AML-193 (cell line): Measurements from ENCODE around the gene PRR35.

Experiments used
- DNase-seq, 2 experiments: peaks; one replicate each; lab custom pipeline; 2025; lab: John Stamatoyannopoulos, UW

The PRR35 gene

DNA sequence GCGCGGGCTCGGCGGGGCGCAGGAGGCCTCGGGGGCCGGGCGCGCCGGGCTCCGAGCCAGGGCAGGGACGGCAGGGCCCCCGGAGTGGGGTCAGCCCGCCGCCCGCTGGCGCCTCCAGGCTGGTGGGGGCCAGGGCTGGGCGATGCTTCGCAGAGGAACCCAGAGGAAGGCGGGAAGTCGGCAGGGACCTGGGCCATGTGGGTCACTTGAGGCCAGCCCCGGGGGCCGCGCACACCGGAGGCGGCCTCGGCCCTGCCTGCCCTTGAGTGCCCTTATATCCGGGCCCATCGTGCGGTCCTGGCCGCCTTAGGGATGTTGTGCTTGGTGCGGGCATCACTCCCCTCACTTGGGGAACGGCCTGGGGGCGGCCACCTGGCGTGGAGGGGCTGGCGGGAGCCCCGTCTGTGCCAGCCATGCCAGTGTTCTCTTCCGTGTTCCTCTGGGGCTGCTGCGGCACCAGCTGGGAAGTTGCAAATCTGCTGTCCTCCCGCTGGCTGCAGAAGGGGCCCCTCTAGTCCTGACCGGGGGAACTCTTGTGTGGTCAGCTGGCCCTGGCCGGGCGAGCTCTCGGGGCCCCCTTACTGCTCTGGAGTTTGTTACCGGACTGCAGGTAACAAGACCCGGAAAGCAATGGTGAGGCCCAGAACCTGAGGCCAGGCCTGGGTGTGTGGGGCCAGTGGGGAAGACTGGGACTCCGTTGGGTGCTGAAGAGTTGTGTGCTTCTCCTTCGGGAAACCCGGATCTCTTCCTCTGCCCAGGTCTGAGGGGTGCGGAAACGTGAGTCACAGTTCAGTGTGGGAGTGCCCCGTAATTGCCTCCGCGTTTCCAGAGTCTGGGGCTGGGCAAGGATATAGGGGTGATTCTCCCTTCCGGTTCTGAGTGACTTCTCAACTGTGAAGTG, 31.8 kb upstream of the PRR35 start:
- DNase-seq, result peak; percentile 48 to 59

DNA sequence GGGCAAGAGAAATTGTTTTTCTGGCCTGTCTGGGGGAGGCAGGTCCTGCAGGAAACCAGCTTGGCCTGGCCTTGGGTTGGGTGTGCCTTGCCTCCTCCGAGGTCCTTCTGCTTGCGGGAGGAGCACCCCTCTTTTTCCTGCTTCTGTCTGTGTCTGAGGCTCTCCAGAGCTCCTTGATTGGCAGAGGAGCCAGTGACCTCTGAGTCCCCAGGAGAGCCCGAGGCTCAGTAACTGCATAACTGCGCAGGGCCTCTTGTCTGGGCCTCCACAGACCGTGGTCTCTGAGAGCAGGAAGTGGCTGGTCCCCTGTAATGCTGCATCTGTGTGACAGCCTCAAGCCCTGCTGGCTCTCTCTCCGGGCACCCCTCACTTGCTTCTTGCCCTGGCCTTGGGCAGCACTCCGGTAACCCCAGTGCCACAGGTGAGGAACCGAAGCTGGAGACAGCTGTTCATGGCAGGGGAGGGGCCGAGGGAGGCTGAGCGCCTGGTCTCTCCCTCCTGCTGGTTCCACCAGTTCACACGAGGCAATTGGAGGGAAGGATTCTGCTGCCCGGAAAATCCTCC, 31.1 kb upstream of the PRR35 start:
- peak in 1 of 2 experiments; percentile 48 for DNase-seq

DNA sequence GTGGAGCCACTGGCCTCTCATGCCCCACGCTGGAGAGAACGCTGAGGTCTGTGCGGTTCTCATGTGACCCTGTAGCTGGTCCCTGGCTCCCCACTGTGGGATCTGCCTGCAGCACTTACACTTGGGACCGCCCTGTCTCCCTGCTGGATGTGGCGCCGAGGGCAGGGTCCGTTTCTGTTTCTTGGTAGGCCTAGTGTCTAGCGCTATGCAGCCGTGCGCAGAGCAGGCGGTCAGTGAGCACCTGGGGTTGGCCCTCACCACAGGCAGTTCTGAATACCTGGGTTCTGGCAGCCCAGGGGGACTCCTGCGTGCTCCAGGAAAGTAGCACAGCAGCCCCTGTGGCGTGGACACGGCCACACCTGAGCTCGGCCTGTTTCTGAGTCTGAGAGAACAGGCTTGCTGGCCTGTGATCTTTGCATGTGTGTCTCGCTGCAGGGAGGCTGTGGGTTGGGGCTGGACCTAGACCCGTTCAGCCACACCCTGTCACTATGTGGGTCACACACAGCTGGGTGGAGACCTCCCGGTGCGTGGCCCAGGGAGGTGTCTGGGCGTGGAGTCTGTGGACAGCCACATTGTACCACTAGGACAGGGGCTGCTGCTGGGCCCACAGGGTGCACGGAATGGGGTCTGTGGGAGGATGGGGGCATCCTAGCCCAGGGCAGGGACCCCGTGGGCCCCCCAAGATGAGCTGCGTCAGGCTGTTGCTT, 29.9 kb upstream of the PRR35 start:
- no peak for DNase-seq

DNA sequence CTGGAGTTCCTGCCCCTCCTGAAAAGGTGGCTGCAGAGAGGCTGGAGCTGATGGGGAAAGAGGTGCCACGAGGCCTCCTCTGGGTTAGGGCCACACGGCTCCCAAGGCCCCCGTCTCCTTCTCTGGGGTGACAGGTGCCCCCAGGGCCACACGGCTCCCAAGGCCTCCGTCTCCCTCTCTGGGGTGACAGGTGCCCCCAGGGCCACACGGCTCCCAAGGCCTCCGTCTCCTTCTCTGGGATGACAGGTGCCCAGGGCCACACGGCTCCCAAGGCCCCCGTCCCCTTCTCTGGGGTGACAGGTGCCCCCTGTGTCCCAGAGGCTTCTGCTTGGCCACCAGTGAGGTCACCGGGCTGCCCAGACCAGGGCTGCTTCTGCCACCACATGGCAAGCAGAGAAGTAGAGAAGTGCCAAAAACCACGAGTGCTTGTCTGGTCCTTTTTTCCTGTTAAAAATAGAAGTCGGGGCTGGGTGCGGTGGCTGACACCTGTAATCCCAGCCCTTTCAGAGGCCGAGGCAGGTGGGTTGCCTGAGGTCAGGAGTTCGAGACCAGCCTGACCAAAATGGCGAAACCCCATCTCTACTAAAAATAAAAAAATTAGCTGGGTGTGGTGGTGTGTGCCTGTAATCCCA, 28.6 kb upstream of the PRR35 start:
- no peak for DNase-seq

DNA sequence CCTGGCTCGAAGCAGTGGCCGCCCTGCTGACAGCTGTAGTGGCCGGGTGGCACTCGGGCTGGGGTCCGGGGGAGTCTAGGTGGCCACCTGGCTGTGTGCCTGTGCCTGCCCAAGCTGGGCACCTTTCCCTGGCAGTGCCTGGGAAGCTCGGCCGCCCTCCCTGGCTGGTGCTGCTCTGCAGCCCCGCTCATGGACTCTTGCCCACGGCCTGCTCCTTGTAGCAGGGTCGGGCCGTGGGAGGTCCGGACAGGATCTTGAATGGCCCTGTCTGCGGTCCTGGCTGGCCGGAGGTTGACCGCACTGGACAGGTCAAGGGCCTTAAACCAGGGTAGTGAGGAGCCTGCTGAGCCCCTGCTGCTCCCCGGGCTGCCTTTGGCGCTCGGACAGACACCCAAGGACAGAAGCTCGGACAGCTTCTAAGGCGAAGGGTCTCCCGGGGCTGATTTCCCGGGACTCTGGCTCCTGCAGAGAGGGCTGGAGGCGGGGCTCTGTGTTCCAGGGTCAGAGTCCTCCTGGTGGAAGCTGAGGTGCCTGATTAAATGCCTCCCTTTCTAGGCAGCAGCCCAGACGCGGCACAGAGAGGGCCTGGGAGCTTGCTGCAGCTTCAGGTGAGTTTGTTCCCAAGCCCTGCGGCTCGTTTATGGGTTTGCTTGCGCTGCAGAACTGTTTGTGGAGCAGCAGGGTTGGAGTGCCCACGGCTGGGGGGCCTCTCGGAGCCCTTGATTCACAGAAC, 26.6 kb upstream of the PRR35 start:
- DNase-seq, result no peak

DNA sequence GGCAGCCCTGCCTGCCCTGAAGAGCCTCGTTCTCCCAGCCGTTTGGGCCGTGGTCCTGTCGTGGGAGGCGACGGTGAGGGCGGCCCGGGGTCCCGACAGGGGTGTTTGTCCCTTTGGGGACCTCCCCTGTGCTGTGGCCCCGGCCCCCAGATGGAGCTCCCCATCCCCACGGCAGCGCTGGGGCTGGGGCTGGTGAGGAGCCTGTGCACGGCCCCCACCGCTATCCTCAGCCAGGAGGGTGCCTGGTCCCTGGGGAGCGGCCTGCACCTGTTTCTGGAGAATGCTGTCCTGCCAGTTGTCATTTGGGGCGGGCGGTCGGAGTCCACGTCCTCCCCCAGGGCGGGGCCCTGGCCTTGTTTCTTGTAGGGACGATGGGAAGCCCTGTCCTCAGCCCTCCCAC, 26.1 kb upstream of the PRR35 start:
- no peak for DNase-seq

DNA sequence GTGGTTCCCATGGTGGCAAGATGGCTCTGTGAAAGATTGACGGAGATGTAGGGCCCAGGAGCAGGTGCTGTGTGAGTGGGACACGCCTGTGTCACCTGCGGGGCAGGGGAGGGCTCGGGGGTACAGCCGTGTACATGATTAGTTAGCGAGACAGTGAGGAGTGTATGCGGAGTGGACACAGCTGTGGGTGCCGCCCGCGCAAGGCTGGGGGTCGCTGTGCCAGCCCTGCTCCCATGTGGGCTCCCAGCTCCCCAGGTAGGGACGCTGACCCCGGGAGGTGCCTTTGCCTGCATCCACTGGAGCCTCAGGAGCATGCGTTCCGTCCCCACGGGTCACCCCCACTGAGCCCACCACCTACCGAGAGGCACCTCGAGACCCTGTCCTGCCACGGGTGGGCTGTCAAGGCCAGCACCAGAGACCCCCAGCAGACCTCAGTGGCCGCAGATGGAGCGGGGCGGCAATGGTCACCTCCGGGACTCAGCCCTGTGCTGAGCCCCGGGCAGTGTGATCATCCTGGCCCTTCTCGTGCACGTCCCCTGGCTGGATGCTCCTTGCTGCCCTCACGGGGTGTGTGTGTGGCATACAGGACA, 25.2 kb upstream of the PRR35 start:
- no peak for DNase-seq

DNA sequence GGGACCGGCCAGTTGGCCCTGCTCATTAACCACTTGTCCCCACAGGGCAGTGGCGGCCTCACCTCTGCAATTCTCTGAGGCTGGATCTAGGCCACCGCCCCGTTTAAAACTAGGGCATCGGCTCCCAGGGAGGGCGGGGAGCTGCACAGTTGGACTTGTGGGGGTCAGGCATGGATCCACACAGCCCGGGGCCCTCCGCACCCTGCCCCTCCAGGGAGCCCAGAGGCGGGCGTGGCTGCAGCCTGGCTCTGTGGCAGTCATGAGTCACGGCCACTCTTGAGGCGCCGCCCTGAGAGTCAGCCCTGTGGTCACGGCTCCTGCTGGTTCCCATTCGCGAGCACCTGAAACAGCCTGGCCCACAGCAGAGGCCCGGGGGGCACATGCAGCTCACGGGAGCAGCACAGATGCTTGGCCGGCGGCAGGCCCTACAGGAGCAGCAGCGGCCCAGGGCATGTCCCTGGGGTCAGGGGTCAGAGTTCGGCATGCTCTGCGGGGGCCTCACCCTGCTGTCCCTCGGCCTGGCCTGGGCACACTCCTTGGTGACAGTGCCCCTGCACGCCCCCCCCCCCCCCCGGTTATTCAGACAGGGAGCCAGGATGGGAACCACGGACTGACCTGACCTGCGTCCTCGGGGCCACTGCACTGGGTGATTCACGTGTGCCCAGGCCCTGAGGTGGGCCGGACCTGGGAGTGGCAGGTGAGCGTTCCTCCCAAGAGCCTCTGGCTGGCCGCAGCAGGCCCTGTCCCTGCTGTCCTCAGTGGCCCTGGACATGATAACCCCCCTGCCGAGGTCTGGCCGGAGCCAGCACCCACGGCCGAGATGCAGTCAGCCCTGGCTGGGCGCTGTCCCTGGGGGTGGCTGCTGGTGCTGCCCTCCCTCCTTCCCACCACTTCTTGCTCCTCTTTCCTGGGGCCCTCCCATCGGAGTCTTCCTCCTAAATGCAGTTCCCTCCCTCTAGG, 24.5 kb upstream of the PRR35 start:
- DNase-seq, result no peak

DNA sequence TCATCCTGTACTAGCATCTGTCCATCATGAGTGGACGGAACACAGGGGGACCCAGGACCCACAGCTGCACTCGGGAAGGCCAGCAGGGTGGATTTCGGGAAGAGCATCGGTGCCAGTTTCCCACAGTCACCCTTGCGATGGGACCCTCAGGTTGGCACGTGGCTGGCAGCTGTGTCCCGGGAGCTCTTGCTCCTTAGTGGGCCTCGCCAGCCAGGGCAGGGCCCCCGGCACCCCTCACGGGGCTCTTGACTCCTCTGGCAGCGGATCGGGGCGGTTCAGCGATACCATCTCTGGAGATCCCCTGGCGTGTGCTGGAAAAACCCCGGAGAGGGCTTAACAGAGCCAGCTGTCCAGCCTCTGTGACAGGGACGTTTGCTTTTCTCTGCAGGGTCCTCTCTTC, 23.4 kb upstream of the PRR35 start:
- DNase-seq, result no peak

DNA sequence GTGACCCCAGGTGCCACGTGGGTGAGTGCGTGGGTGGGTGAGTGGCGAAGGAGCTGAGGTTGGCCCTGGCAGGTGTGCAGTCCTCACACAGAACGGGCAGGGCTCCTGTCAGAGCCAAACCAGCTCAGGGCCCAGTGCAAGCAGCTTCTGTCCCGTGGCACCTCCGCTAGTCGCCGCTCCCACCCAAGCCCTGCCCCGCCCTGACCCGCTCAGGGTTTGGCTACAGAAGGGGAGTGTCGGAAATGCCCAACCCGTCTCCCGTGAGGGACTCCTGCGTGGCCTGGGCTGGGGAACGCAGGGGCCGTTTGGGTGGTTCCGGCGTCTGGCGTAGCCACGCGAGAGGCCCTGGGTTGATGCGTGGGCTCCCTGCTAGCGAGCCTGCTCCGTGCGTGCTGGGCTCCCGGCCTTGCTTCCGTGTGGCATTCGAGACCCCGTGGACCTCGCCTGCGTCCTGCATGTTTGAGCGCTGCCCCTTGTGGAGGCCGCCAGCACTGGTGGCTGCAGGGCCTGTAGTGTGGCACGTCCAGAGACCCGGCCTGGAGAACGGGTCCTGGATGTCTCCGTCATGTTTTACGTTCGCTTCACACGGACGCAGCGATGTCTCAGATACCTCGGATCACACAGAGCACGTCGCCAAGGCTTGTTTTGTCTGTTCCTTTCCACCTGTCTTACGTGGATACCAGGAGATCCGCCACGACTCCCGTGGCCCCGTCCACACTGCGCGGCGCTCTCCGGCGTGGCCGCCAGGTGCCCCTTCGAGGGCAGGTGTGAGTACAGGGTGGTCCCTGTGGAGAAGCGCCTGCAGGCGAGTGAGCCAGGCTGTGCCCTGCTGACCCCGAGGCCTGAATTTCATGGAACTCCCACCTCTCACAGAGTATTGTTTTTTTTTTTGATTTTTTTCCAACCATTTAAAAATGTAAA, 22.5 kb upstream of the PRR35 start:
- DNase-seq, result no peak

DNA sequence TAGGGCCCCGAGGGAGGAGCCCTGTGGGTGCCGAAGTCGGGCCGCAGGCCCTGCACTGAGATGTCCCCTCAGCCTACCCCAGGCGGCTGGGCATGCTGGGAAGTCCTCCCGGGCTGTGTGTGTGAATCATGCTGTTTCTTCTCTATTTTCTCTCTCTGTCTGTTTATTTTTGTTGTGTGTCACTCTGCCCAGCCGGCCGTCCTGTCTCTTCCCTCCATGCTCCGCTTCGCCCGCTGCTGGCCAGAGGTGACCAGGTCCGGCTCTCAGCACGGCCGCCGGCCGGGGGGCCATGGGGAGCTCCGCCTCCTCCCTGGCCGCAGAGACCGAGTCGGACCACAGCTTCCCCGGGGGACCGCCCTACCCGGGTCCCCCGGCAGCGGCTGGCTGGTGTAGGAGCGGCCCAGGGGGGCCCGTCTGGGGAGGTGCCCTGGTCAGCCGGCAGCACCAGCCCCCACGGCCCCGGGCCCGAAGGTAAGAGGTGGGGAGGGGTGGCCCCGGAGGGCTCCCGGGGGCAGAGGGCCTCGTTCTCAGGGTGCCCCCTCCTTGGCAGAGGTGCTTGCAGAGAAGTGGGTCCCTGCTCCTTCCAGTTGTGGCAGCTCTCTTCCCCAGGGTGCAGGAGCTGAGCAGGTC, 20.2 kb upstream of the PRR35 start:
- no peak for DNase-seq

DNA sequence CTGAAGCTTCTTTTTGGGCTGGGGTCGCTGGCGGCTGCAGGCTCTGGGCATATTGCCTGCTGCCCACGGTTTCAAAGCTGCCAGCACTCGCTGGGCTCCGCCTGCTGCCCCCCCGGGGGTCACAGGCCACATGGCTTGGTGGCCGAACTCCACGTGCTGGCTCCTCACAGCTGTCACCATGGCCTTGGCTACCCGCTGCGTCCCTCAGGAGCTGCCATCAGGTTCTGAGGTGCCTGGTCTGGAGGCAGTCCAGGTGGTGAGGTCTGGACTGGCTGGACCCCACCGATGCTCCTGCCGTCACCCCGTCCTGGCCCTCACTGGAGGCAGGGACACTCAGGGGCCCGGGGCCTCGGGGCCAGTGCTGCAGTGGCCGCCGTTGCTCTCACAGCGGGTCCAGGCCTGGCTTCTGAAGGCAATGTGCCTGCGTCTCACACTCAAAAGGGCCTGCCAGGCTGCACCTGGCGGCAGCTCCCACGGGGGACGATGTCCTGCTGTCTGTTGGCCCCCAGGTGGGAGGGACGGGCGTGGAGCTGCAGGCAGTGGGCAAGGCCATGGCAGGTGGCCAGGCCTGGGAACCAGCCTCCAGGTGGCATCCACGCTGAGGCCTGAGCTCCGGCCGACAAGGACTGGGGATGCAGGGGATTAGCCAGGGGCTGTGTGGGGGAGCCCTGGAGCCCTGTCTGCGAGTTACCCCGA, 19.4 kb upstream of the PRR35 start:
- DNase-seq, result no peak

DNA sequence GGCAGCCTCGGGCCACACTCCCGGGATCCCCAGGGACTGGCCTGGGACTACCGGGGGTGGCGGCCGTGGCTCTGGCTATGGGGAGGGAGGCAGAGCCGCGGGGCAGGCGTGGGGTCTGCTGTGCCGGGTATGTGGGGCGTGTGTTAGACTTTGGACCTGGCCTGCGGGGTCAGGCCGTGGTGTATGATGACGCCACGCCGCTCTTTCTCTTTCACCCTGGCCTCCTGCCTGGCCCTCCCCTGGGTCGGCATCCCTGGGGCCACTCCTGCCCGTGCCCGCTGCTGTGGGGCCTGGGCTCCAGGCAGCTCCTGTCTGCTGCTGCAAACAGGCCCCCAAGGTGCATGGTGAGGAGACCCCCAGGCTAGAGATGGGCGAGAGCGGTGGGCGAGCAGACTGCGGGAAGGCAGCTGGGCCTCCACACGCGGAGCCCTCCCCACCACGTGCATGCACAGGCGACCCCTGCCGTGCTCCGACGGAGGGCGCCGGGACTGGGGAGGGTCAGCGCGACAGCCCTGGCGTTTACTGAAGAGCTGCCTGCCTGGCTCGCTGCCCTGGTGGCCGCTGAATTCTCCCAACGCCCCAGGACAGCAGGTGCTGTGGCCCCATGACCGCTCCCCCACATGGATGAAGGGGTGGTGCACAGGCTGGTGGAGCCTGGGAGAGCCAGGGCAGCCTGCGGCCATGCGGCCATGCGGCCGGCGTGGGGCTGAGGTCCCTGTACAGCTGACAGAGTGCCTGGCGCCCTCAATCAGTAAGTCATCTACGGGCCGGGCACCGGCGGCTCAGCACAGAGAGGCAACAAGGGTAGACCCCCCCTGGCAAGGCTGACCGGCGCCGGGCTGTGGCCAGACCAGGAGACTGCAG, 16.7 kb upstream of the PRR35 start:
- DNase-seq, result no peak

DNA sequence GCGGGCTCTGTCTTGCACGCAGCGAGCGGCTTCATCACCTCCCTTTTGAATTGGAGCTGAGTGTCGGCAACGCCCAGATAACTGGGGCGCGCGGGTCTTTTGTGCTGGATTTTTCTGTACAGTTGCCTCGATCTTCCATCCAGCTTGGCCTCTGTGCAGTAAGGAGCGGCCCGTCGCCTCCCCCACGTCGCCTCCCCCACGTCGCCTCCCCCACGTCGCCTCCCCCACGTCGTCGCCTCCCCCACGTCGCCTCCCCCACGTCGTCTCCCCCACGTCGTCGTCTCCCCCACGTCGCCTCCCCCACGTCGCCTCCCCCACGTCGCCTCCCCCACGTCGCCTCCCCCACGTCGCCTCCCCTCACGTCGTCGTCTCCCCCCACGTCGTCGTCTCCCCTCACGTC, 15.7 kb upstream of the PRR35 start:
- DNase-seq, result no peak

DNA sequence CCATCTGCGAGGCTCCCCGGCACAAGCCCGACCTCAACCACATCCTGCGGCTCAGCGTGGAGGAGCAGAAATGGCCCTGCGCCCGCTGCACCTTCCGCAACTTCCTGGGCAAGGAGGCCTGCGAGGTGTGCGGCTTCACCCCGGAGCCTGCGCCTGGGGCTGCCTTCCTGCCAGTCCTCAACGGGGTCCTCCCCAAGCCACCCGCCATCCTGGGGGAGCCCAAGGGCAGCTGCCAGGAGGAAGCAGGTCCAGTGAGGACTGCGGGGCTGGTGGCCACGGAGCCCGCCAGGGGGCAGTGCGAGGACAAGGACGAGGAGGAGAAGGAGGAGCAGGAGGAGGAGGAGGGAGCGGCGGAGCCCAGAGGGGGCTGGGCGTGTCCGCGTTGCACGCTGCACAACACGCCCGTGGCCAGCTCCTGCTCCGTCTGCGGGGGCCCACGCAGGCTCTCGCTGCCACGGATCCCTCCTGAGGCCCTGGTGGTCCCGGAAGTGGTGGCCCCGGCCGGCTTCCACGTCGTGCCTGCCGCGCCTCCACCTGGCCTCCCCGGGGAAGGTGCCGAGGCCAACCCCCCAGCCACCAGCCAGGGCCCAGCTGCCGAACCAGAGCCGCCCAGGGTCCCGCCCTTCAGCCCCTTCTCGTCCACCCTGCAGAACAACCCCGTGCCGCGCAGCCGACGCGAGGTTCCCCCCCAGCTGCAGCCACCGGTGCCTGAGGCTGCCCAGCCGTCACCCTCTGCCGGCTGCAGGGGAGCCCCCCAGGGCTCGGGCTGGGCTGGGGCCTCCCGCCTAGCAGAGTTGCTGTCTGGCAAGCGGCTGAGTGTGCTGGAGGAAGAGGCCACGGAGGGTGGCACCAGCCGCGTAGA, 13.1 kb upstream of the PRR35 start:
- no peak for DNase-seq

DNA sequence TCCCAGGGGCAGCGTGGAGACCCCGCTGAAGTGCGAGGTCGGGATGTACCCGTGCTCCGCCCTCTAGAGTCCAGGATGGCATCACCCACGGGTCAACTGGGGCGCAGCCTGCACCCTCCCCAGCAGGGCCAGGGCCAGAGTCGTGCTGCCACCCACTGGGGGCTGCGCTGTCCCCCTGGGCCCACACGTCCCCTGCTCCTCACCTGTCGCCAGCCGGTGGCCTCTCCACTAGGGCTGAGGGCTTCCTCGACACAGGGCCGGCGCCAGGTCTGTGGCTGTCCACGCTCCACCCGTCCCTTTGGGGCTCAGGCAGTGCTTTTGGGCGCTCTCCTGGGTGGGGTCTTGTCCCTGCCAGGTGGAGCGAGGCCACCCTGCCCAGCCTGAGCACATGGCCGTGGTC, 11.6 kb upstream of the PRR35 start:
- DNase-seq, result no peak
